Measurements from ENCODE around the gene ZIK1. TPM values are rescaled to one million over a fixed set of nuclear protein-coding genes. Genes with fewer than 3 reads are reported as not detected.

Gene ZIK1
- total RNA-seq: 24.2 TPM

DNA sequence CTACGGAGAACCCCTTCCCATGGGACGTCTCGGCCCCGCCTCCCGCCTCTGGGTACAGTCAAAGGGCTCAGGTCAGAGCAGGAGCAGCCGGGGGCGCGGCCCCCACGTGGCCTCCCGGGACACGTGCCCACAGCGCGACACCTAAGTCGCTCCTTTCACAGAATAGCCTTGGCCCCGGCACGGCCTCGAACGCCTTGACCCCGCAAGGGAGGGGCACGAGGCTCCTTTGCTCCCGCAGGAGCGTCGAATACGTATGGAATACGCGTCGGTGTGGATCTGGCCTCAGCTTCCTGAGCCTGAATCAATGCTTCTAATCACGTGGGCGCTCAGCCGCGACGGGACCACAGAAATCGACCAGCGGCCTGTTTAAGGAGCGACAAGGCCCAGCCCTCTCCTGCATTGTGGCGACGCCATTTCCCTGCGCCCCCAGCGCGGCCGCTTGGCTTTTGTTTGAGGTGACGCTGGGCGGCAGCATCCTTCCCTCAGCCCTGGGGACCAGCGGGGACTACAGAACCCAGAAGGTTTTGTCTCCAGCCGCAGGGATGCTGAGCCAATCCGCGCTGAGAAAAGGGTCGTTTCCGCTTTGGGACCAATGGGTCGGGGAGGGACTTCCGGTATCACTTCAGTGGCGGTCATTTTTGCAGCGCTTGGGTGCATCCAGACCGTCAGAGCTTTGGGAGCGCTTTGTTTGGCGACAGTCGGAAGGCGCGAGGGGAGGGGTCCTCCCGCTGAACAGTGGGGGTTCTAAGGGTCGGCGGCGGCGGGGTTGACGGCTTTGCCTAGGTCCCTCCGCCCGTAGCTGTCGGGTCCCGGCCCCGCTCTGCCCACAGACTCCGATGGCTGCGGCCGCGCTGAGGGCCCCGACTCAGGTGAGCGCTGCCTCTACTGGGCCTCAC is at the start of gene ZIK1:
TSS of gene ZIK1 (plus strand) at position 625 of the 896 bp plus-strand sequence. CDS start at position 837, 212 bp downstream.

DNA sequence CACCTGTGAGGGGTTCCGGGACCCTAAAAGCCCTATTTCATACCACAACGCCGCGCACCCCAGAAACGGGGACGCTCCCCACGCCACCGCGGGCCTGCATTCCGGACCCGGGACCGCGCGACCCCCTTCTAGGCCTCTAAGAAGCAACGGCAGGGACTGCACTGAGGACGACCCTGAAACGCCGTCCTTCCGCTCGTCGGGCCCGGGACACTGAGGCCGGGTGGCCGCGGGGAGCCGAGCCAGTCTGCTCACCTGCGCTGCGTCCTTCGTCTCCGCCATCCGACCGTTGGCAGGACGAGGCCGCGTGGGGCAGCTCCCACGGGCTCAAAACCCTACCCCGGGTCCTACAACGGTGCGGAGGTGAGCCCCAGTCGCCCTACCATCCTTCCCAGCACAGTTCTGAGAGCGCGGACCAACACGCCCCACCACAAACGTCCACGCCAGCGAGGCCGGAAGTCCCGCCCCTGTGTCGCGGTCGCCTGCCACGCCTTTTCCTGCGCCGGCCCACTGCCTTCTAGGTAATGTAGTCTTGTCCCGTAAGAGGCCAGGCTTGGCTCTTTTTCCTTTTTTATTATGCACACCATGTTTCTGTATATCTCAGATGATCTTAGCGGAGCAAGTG is 24.4 kb upstream of the ZIK1 start, which contains the start of gene ZNF550:
TSS of gene ZNF550 (minus strand) at position 460 of the 622 bp plus-strand sequence. CDS start at position 279, 181 bp downstream.

DNA sequence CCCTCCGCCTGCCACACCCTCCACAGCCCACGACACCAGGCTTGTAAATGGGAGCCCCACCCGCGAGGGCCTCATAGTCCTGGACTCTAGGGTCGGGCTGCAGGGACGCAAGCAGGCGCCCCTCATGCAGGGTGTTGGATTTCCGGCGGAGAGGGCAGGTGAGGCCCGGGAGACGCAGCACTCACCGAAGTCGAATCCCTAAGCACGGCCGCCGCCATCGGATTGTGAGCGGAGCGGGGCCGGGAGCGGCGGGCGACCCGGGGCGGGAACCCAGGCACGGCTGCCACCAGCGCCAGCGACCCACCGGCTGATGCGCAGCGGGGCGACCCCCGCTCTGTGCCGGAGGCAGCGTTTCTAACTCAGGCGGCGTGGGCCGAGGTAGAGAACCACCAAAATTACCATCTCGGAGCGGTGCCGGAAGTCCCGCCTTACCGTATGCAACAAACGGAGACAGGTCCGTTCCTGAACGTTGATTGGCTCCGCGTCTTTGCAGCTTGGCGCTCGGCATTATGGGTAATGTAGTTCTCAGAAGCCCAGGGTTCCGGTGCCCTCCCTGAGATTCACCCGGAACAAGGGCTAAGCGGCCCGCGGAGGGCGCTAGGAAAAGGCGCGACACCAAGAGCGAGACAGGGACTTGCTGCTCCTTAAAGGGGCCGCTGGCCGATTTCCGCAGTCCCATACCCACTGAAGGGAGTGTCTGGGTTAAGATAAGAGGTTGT is 5.3 kb upstream of the ZIK1 start, which contains the start of gene ZNF416:
TSS of gene ZNF416 (minus strand) at position 425 of the 719 bp plus-strand sequence. CDS start at position 218, 207 bp downstream.

DNA sequence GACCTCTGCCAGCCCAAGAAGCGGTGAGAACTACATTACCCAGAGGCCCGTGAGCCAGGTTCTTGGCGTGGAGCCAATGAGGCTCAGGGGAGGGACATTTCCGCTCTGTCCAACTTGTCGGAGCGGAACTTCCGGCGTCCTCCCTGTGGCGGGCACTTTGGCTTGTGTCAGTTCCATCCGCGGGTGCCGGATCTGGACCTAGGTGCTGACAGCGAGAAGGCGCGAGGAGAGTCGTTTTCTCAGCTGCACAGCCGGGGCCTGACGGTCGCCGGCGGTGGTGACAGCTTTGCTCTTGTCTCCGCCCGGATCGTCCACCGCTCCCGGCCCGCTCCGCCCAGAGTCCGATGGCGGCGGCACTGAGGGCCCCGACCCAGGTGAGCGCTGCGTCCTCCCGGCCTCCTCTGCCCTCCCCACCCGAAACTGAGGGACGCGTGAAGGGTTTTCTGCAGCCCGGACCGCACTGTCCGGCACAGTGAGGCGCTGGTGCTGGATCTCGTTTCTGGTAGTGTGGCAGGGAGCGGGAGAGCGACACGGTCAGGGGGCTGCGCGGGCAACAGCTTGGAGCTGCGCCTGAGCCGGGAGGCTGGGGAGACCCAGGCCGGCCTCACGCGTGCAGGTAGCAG is 15.9 kb downstream of the ZIK1 start, which contains the start of gene ZNF530:
TSS of gene ZNF530 (plus strand) at position 125 of the 623 bp plus-strand sequence. CDS start 4,461 bp downstream, outside the sequence.

DNA sequence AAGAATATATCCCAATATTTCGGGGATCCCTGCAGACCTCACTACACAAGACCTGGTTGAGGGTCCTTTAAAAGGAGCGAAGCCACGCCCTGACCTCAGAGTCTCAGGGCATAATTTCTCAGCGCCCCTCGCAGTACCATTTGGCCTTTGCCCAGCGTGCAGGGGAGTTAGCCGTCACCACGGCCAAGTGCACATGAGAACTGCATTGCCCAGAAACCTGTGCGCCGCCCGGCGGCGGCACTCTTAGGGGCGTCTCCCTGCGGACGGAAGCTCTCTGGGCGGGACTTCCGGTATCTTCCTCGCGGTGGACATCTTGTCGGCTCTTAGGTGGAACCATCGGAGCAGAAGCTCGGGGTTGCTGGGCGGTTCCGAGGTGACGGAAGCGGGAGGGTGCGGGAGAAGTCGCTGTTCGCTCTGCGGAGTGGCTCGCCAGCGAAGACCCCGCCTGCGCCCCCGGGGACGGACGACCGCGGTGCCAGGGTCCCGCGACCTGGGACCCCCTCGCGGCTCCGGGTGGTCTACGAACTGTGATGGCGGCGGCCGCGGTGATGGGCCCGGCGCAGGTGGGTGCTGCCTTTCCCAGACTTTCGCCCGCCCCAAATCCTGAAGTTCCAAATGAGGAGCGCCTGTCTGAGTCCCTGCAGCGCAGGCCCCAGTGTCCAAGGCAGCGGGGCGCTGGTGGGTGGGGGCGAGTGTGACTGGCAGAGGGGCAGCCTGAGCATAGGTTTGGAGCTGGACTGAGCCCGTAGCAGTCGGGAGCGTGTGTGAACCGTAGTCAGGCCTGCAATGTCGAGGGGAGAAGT is 30.2 kb downstream of the ZIK1 start, which contains the start of gene ZNF134:
TSS of gene ZNF134 (plus strand) at position 302 of the 803 bp plus-strand sequence. CDS start 5,227 bp downstream, outside the sequence.

DNA sequence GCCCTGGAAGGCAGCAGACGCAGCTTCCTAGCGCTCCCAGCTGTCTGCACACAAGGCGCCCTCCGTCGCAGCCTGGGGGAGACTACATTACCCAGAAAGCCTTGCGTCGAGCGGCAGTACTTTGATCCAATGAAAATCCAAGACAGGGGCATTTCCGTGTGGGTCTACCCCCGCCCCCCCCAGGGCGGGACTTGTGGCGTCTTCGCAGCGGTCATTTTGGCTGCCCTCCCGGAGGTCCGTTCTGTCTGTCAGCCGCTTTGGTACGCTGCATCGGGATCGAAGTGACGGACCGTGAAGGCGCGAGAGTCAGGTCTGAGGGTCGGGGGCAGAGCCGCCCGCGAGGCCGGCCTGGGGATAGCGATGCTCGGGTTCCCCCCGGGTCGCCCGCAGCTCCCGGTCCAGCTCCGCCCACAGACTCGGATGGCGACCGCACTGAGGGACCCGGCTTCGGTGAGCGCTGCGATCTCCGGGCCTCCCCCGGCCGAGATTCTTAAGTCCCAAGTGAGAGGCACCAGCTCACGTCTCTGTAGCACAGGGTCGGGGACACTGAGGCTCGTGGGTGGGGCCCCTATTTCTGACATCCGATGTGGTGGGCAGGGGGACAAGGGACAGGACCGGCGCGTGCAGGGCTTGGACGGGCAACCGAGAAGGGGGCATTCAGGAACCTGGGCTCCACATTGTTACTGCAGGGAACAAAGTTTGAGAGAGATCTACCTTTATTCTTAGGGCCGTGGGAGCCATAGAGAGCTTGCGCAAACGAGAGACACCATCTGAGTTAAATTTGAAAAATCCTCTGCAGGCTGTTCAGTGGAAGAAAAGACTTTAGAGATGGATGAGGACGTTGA is 49.3 kb downstream of the ZIK1 start, which contains the start of gene ZNF211:
TSS of gene ZNF211 (plus strand) at position 182 of the 845 bp plus-strand sequence. CDS start at position 361, 179 bp downstream.

Other genes with a start within 250 kb of the ZIK1 start
- 19.8 TPM for gene ZNF304, start 232.9 kb upstream of the ZIK1 start, total RNA-seq
- gene TRAPPC2B, start 220.6 kb upstream of the ZIK1 start, total RNA-seq: 20.5 TPM
- gene ZNF547, start 220.6 kb upstream of the ZIK1 start, total RNA-seq: 7.8 TPM
- 35.1 TPM for gene ZNF548, start 194.3 kb upstream of the ZIK1 start, total RNA-seq
- gene ZNF17, start 173.0 kb upstream of the ZIK1 start, total RNA-seq: 30.7 TPM
- 33.9 TPM for gene ZNF749, start 148.8 kb upstream of the ZIK1 start, total RNA-seq
- 5.5 TPM for gene VN1R1, start 127.0 kb upstream of the ZIK1 start, total RNA-seq
- 66.7 TPM for gene ZNF772, start 106.6 kb upstream of the ZIK1 start, total RNA-seq
- 21.7 TPM for gene ZNF419, start 96.4 kb upstream of the ZIK1 start, total RNA-seq
- 18.7 TPM for gene ZNF773, start 84.2 kb upstream of the ZIK1 start, total RNA-seq
- gene ZNF549, start 56.8 kb upstream of the ZIK1 start, total RNA-seq: 19.6 TPM
- 13.4 TPM for gene ZNF550, start 24.3 kb upstream of the ZIK1 start, total RNA-seq
- gene ZNF416, start 5.2 kb upstream of the ZIK1 start, total RNA-seq: 14.1 TPM
- gene ZNF530, start 15.7 kb downstream of the ZIK1 start, total RNA-seq: 5.3 TPM
- 39.7 TPM for gene ZNF134, start 30.1 kb downstream of the ZIK1 start, total RNA-seq
- gene ZNF211, start 49.0 kb downstream of the ZIK1 start, total RNA-seq: 30.7 TPM
- gene ZSCAN4, start 84.8 kb downstream of the ZIK1 start, total RNA-seq: not detected
- gene ZNF551, start 97.8 kb downstream of the ZIK1 start, total RNA-seq: 16.1 TPM
- 31.4 TPM for gene ZNF154, start 125.1 kb downstream of the ZIK1 start, total RNA-seq
- gene ZNF671, start 143.5 kb downstream of the ZIK1 start, total RNA-seq: 27.0 TPM
- gene ZNF776, start 162.7 kb downstream of the ZIK1 start, total RNA-seq: 43.6 TPM
- gene ZNF586, start 185.5 kb downstream of the ZIK1 start, total RNA-seq: 42.2 TPM
- gene ZNF552, start 230.8 kb downstream of the ZIK1 start, total RNA-seq: 12.0 TPM
- 14.3 TPM for gene ZNF587B, start 246.2 kb downstream of the ZIK1 start, total RNA-seq

Data from diencephalon (tissue), 1 donor.